ENCODE measurements around the gene UTF1. TPM values are rescaled to one million over a fixed set of nuclear protein-coding genes. Genes with fewer than 3 reads are reported as not detected.

UTF1 gene
- total RNA-seq, 2 donors from 2014 or later: not detected

DNA sequence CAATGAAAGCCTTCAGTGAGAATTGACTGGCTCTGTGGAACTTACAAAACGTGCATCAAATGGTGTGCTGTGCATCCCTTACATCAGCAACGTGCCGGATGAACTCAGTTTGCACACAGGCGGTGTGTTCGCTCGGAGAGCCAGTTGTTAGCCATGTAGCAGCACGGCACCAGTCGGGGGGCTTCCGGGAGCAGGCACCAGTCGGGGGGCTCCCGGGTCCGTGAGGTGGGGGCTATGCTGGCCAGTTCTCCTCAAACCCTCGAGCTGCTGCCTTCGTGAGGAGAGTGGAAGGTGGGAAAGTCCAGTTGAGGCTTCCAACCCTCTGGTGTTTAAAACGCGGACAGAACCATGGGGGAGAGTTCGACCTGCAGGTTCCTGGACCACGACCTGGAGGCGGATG is 34.9 kb upstream of the UTF1 start:
- Histone ChIP-seq H3K4me1 (no peaks in the 10 kb centered on the region), H3K27me3 (no peaks in the 10 kb centered on the region), H3K27ac (no peak overlapping the region), H3K4me3 (no peak overlapping the region), H3K36me3 (no peaks in the 10 kb centered on the region), H3K9me3 (peaks cover 0 to 15% of the 10 kb centered on the region in 2 donors)
- no peak for DNase-seq (ENCODE audit: low spot score)
- TF ChIP-seq, protein P1, sequence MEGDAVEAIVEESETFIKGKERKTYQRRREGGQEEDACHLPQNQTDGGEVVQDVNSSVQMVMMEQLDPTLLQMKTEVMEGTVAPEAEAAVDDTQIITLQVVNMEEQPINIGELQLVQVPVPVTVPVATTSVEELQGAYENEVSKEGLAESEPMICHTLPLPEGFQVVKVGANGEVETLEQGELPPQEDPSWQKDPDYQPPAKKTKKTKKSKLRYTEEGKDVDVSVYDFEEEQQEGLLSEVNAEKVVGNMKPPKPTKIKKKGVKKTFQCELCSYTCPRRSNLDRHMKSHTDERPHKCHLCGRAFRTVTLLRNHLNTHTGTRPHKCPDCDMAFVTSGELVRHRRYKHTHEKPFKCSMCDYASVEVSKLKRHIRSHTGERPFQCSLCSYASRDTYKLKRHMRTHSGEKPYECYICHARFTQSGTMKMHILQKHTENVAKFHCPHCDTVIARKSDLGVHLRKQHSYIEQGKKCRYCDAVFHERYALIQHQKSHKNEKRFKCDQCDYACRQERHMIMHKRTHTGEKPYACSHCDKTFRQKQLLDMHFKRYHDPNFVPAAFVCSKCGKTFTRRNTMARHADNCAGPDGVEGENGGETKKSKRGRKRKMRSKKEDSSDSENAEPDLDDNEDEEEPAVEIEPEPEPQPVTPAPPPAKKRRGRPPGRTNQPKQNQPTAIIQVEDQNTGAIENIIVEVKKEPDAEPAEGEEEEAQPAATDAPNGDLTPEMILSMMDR (IDR thresholded peaks at IDR 0.05): no peak

GRCh38 chr10:133195611-133196010 is 34.4 kb upstream of the UTF1 start:
- Histone ChIP-seq H3K4me3 (no peak overlapping the region), H3K4me1 (no peaks in the 10 kb centered on the region), H3K36me3 (no peaks in the 10 kb centered on the region), H3K27ac (no peak overlapping the region), H3K9me3 (peaks cover 0 to 15% of the 10 kb centered on the region in 2 donors), H3K27me3 (no peaks in the 10 kb centered on the region)
- DNase-seq (ENCODE audit: low spot score): no peak
- TF ChIP-seq, protein P1 (IDR thresholded peaks at IDR 0.05): no peak

GRCh38 chr10:133196221-133196915 is 33.6 kb upstream of the UTF1 start:
- Histone ChIP-seq H3K4me3 (no peak overlapping the region), H3K36me3 (no peaks in the 10 kb centered on the region), H3K27me3 (no peaks in the 10 kb centered on the region), H3K27ac (no peak overlapping the region), H3K9me3 (peaks cover 0 to 15% of the 10 kb centered on the region in 2 donors), H3K4me1 (no peaks in the 10 kb centered on the region)
- no peak for DNase-seq (ENCODE audit: low spot score)
- TF ChIP-seq, protein P1 (IDR thresholded peaks at IDR 0.05): no peak

DNA sequence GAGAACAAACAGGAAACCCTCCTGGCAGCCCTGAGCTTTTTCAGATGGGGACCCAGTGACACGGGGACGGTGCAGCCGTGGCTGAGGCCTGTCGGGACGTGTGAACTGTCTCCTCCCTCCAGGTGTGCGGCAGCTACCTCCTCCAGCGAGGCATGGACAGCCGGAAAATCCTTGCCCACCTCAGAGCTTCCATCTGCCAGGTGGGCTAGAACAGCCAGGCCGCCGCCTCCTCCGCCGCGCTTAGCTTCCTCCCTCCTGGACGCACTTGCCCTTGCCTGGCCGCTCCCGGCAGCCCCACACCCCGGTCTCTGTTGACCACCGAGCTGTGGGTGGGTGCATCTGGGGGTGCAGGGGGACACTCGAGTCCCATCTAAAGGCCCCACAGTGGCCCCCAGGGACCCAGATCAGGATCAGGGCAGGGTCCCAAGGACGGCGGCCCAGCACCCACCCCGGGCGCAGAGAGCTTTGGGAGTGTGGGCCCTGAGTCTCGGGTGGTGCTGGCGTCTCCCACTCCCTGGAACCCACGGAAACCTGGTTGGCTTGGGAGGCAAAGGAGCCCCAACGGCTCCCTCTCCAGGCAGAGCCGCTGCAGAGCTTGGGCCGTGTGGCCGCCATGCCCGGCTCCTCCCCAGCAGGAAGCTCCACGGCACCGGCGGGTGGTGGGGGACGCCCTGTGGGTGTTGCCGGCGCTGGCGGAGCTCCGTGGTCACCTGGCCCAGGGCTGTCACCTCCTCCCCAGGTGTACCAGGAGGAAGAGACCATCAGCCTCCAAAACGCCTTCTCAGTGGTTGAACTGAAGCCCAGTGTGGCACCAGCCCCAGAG is 32.9 kb upstream of the UTF1 start:
- peaks cover 0 to 9% of the 10 kb centered on the region in 2 donors for H3K9me3 ChIP-seq
- no peaks in the 10 kb centered on the region for H3K27me3 ChIP-seq
- no peak overlapping the region for H3K27ac ChIP-seq
- H3K4me1 ChIP-seq: no peaks in the 10 kb centered on the region
- TF ChIP-seq, protein P1 (IDR thresholded peaks at IDR 0.05): no peak
- no peak overlapping the region for H3K4me3 ChIP-seq
- no peaks in the 10 kb centered on the region for H3K36me3 ChIP-seq
- no peak for DNase-seq (ENCODE audit: low spot score)

- Histone ChIP-seq H3K27me3 (no peaks in the 10 kb centered on the region), H3K36me3 (no peaks in the 10 kb centered on the region), H3K4me1 (no peaks in the 10 kb centered on the region), H3K9me3 (peaks cover 0 to 8% of the 10 kb centered on the region in 2 donors), H3K4me3 (no peak overlapping the region), H3K27ac (no peak overlapping the region)
- TF ChIP-seq, protein P1 (IDR thresholded peaks at IDR 0.05): no peak
- DNase-seq (ENCODE audit: low spot score): no peak
Observed at GRCh38 chr10:133197786-133198185, 32.2 kb upstream of the UTF1 start.
